Activated naive CD4-positive, alpha-beta T cell treated with Interleukin-2 at 50 U/mL for 16 hours (primary cell): ENCODE data around the gene LCP1.
"Not testable (repeated sequence)": the region's sequence is repeated elsewhere in the genome, so short reads cannot be mapped to it uniquely, and the experiment has no call there.

ENCODE experiments used
- DNase-seq: peaks from one replicate; pipeline ENCODE4 v3.0.0-alpha.2; 2020

LCP1 gene

DNA sequence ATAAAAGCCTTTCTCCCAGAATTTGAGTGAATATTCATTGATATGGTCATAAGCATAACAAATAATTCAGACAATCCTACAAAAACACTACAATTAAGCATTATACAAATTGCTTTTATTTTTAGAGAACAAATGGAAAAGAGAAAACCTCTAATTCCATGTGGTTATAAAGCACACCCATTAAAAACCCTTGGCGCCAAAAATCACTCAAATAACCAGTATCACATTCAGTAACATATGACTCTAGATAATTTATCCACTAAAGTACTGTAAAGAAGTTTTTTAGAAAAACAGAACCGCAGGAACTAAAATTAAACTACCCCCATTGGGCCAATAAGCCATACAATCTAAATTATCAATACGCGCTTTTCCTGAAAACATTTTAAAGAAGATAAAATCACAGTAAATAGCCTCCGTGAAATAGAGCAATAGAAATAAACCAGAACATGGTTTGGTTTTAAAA is 569 bp downstream of the LCP1 start:
- DNase-seq = no peak

DNA sequence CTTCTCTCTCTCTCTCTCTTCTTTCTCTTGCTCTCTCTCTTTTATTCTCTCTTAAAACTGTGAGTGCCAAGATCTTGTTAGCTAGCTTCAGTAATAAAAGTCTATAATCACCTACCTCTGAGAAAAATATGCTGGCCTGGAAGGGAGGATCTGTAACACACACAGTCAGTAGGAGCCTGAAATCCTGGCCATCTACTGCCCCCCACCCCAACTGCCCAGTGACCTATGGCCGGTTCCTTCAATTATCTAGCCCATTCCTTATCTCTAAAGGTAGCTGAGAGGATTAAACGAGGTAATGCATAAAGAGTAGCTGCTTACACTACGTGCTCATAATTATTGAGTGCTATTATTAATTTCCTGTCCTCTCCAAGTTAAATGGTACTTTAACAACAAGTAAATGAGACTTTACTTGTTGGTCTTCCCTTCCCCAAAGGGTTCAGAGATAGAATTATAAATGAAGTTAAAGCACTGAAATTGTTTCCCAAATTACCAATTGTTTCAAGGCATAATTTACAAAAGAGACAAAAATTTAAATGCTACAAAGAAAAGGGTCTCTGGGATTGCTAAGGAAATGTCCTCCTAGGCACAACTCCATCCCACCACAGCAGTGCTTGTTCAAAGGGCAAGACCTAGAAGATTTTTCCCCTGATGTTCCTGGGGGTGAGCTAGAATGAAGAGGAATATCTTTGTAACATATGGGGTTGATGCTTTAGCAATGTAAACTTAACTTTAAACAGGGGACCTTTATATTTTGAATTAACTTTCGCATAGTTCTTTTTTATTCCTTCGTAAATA is 1.8 kb downstream of the LCP1 start:
- DNase-seq = no peak

DNA sequence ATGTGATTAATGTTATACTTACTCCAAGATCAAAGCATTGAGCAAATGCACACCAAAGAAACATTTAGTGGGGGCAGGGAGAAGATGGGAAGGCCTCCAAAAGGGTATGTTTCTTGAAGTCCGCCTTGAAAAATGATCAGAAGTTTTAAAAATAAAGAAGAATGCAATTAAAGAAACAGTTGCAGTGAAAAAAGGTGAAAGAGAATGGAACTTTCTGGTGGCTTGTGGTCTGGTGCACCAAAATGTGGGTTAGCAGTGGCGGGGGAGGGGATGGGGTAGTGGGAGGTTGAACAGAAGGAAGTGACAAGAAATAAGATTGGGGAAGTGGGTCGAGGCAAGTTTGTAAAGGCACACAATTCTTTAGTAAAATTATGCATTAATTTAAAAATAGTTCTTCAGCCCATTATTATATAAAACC is 2.5 kb downstream of the LCP1 start:
- peak; percentile 80 for DNase-seq

DNA sequence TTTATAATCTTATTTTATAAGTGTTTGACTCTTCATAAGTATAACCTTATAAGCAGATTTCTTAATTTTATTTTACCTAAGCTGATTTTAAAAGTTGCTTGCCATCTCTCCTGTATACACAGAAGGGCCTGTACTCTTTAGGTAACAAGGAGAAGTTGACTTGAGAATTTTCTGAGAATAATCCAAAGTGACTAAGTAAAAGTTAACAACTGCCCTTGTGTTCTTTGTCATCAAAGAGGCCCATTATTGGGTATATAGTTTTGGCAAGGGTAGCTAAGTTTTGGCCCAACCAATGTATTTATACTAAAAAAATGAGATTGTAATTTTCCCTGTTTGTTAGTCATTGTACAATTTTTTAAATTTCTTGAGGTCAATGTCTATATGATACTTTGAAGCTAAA is 3.2 kb downstream of the LCP1 start:
- no peak for DNase-seq

DNA sequence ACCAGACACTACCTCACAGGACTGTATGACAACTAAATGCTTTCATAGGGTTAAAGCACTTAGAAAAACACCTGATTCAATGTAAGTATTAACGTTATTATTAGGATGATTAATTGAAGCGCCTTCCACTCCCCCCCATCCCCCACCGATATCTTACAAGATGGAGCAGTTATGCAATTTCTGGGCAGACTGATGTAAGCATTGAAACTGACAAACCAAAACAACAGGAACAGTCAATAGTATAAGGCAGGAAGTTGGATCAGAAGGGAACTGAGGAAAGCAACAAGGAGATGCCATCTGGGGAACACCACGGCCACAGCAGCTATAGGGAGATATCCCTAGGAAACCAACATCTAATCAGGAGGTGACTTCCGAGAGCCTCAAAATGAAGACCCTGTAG is 3.8 kb downstream of the LCP1 start:
- DNase-seq = no peak

DNA sequence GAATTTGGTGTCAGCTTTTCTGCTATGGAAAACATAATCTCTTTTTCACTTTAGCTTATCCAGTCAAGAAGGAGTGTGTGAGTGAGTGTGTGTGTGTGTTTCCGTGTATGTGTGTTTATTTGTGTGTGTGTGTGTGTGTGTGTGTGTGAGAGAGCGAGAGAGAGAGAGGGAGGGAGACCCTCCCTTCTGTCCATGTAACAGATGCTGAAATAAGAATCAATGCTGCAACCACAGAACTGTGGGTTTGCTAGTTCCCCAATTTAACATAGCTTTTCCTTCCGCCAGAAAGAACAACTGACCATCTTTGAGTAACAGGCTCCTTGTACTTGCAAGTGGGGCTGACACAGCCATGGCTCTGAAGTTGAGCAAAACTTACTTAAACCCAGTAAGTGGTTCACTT is 5.2 kb downstream of the LCP1 start:
- no peak for DNase-seq

DNA sequence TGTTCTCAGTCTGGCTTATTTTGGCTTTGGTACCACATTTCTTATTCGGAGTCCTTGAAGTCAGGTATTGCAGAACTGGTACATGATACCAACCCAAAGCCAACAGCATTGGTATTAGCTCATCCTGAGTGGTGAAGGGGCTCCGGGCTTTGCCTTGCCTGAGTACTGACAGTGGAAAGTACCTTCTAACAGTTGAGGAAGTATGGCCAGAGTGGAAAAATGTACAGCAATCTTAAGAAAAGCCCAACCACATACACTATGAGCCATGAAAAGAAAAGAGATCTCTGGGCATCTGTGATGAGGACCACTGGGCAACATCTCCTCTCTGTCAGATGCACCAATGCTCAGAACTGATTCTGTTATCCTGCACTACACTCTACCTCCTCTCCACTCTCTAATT is 8.3 kb downstream of the LCP1 start:
- peak; percentile 41 for DNase-seq

DNA sequence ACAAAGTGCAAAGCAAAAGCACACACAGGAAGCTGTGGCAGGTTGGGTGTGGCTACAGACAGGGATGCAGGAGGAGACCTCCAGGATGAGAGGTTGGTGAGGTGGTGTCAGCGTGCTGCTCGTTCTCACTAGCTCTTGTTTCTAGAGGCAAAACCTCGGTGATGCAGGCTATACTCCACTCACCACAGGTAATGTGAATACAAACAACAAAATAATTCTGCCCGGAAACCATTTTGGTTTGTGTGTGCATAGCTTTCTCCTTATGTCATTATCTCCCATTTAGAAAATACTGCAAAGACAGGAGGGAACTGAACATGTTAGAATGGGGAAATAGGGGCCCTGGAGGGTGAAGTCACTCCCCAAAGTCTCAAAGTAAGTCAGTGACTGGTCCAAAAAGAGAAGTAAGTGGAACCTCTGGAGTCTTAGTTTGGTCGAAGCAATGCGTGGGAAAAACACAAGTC is 9.4 kb downstream of the LCP1 start:
- DNase-seq = peak; percentile 48

DNA sequence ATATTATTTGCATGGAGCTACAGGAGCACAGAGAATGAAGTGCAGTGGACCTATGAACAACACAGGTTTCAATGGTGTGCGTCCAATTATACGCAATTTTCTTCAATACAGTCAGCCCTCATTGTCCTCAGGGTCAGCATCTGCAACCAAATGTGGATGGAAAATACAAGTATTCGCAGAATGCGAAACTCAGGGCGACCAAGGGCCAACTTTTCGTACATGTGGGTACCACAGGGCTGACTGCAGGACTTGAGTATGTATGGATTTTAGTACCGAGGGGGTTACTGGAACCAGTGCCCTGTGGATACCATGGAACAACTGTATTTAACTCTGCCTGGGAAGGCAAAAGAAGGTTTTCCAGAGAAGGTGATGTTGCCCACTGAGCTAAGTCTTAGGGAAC is 10.2 kb downstream of the LCP1 start:
- DNase-seq = no peak

DNA sequence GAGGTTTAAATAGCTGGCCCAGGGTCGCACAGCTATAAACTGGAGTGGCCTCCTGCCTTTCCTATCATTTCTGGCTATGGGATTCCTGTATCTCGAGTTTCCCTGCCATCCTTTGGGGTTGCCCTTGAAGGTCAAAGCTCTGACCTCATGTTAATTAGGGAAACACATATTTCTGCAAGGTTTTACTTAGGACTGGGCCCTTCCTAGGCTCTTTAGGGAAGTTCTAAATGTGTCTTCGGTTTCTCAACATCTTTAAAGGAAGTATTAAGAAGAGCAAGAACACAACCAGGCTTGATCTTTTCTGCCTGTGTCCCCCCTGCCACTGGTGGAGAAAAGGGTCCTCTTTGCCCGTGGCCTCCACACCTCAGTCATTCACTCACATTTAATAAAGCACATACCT is 10.8 kb downstream of the LCP1 start:
- DNase-seq = no peak

DNA sequence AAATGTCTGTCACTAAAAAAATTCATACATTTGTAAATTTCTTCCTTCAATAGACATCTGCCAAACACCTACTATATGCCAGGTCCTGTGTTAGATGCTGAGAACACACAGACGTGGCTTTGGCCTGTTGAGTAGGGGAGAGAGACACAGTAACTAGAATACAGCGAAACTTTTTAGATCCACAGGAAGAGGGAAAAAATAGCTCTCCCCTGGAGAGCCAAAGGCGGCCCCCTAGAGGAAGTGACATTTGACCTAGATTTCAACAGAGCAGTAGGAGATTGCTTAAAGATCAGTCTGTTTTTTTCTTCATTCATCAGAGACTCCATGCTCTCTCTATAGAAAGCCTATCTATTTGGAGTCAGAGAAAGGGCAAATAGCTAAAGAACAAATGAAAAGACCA is 11.3 kb downstream of the LCP1 start:
- no peak for DNase-seq

DNA sequence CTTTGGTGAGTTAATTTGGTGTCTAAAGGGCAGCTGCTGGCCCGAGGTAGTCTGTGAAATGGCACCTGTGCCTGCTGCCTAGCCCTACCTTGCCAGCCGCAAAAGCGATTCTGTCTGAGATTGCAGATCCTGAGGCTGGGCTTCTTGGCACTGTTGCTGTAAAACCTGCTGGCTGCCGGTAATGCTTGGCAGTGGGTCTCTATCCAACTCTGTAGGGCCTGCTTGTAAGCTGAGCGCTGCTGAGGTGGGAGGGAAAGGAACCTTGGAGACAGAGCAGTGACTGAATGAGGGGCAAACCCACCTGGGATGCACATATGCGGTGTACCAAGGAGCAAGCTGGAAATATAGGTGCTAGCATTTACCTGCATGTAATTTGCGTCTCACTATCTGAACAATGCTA is 11.7 kb downstream of the LCP1 start:
- no peak for DNase-seq

DNA sequence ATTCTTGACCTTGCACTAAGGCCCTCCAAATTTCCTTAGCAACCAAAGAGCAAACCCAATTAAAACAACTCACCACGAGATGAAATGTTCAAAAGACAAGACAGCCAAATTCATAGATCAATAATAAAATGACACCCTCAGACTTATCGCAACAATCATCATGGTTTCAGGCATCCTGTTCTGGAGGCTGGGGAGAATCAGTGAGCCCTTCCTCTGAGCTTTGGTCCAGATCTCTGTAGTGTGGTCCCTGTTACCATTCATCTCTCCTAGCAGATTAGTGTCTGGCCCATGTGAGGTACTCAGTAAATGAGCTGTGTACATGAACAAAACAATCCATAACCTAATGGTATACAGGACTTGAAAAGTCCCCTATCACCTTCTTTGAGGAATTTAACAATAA is 12.2 kb downstream of the LCP1 start:
- DNase-seq = no peak

DNA sequence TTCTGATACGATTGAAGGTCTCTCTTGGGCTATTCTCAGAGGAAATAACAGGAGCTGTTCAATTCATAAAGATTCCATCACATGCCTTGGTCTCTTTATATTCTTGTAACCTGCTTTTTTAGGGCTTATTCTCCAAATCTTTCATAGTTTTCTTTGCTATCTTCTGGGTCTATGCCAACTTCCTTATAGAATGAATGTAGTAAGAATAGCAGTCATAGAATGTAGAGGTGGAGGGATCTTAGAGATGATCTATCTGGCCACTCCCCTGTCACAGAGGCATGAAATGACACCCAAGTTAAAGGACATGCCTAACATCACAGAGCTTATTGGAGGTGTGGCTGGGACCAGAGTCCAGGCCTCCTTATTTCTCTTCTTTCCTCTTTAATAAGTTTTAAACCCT is 13.2 kb downstream of the LCP1 start:
- DNase-seq = no peak

DNA sequence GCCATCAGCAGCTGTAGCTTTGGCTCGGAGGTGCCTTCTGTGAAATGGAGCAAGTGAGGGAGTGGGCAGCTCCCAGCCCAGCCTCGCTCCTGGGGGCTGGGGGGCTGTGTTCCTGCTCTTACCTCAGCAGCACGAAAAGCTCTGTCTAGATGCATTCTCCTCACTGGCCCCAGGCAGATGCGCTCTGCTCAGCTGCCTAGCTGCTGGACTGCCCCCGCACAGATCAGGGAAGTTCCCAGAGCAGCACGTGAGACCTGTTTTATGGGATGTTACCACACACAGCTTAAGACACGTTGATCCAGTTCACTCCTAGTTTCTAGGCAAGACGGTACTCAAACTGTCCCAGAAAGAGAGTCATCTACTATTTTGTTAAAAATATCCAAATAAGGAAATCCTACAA is 13.6 kb downstream of the LCP1 start:
- DNase-seq = peak; percentile 67

DNA sequence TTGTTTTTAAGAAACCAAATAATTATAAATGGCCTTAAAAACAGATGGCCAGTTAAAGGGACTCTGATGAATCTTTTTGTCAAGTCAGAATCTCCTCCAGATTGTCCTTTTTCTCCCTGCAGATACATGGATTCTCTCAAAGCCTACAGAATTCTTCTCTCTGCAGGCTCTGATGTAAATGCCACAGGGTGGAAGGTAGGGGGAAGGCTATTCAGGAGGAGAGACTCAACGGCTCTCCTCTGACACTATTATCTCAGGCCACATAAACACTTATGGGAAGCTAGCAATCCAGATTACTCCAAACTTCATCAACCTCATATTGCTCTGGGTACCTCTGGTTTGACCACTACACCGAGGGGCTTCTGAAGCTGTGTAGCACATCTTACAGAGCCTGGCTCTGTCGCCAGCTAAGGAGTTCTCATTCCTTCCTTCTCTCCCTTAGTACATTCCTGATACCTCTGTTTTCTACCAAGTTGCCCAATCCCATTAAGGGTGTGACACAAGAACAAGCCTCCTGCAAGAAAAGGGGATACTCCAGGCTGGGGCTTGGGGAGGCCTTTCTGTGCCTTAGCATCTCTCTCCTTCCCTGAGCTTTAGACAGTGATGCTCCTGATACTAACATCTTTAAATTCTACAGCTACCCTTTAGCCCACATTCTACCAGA is 14.9 kb downstream of the LCP1 start:
- DNase-seq = no peak

DNA sequence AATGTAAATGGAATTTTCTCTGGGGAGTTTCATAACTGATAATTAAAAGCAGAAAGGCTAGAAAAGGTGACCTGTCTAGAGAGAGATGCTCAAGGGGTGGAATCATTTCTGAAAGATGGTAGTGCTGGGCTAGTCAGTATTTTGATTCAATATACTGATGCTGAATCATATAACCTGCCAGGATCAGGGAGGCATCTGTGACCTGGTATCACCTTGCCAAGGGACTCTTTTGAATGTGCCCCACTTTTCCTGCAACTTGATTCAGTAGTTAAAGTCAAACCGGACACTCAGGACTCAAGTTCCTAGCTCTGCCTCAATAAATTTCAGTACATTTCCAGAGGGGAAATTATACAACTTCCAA is 15.8 kb downstream of the LCP1 start:
- DNase-seq = no peak

DNA sequence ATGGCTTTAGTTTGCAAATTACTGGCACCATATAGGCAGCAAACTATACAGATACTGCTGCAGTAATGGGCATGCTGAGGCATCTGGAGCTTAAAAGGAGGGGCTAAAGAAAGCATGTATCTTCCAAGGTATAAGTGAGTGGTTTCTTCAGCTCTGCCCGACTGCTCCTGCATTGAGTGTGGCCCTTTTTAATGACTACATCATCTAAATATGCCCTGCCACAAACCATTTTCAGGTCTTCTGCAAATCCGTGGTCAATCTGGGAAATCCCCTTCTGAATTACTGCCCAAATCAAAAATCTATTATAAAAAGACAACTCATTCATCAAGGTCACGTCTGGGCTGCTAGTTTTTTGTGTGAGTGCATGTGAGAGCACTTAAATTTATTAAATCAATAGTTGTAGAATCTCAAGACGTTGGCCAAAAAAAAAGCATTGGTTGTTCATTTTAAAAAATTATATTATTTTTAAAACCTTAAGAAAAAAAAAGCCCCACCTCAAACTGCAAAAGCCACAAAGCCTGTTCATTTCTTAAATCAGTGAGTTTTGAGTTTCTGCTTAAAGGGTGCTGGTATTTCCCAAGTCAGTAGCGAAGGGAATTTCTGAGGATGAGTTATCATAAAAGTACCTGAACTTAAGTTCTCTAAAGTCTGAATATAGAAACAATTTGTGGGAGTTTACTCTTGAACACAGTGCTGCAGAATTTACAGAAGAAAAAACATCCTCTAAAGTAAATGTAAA is 16.3 kb downstream of the LCP1 start:
- peak; percentile 64 for DNase-seq

DNA sequence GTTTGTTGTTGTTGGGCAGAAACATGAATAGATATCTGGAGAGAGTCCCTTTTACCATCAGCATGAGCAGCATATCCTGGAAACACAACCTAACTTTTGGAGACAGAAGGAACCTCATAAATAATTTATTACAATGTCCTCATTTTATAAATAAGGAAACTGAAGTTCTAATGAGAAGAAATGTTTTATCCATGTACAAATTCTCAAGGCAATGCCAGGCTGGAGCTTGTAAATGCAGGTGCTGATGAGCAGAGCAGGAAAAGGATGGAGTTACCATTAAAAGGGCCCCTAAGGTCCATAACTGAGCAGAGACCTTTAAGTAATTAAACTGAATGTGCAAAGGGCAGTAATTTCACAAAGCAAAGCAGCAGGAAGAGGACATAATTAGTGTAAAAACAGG is 17.3 kb downstream of the LCP1 start:
- no peak for DNase-seq

DNA sequence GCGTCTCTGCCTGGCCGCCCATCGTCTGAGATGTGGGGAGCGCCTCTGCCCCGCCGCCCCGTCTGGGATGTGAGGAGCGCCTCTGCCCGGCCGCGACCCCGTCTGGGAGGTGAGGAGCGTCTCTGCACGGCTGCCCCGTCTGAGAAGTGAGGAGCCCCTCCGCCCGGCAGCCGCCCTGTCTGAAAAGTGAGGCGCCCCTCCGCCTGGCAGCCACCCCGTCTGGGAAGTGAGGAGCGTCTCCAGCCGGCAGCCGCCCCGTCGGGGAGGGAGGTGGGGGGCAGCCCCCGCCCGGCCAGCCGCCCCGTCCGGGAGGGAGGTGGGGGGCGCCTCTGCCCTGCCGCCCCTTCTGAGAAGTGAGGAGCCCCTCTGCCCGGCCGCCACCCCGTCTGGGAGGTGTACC is 19.2 kb downstream of the LCP1 start:
- DNase-seq = not testable (repeated sequence)

DNA sequence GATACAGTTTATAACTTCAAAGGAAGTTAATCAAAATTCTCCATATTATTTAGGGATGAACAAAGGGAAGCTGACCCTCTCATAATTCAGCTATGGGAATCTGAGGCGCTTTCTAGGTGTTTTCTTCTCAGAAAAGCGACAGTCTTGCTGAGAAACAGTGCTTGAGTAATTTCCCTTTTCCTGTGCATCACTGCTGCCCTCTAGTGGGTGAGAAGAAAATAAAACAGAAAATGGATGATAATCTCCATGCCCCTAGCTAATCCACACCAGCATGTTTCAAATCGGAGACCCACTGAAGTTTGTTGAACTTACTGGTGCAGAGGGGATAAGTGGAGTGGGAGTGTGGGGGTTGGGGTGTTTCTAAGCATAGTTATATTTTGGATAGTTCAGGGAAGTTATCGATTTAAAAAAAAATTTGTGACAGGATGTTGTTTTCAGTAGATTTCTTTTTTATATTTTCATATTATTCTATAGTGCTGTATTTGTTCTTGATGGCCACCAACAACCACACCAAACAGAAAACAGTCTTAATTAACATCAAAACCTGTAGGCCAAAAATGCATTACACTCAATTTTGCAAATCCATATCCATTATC is 21.4 kb downstream of the LCP1 start:
- DNase-seq = no peak

DNA sequence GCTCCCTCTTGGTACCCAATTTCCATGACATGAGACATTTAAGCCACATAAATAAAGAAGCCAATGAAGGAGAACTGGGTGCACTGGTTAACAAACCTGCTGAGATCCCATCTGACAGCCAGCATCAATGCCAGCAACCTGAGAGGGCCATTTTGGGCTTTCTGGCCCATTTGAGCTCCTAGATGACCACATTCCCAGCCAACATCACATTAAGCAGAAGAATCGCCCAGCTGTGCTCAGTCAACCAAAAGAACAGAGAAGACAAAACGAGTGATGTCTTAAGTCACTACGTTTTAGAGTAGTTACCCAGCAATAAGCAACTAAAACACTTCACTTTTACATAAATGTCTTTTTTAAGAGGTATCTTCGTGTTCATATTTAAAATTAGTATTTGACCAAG is 21.9 kb downstream of the LCP1 start:
- no peak for DNase-seq

DNA sequence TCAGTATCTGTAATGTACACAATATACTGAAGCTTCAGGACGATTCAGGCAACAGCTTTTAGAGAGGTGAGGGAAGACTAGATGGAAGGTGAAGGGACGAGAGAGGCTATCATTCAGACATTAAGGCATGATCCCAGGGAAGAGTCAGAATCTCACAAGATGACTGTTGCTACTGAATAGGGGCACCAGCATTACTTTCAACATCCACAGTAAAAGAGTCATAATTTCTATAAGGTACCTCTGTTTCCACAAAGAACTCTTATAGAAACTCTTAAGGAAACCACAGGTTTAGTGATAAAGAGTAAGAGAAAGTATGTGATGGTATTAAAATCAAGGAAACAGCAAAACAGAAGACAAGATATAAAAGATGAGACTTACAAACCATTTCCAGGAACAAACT is 23.0 kb downstream of the LCP1 start:
- no peak for DNase-seq

DNA sequence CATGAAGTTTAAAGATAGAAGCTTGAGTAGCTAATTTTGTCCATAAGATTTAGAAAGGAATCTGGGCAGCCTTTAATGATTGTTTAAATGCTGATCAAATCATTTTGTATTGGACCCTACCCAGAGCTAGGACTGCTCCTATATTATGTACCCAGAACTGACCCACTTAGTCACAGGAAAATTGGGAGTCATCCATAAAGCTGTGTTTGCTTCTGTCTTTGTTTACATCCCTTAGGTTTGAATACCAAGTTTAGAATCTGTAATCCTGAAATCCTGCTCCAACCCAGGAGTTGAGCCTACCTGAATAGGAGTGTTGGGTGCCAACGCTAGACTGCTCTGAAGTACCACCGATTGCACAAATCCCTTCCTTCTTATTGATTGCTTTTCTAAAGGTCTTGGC is 23.8 kb downstream of the LCP1 start:
- no peak for DNase-seq
